HG02938 (cell line): Measurements from ENCODE around the gene BPIFB4.

Source experiments
- ATAC-seq: cut with Tn5 transposase; IDR thresholded peaks from one replicate; pipeline ENCODE4 v1.9.1; 2021; ENCODE audit warnings: mild to moderate bottlenecking, moderate library complexity; ENCODE audit not compliant: unreplicated experiment

BPIFB4 gene

GRCh38 chr20:33154252-33154651, 74.8 kb downstream of the BPIFB4 start:
- ATAC-seq, result no peak

GRCh38 chr20:33158637-33159385, 79.4 kb downstream of the BPIFB4 start:
- ATAC-seq, result no peak

- no peak for ATAC-seq
These were observed 80.3 kb downstream of the BPIFB4 start for GRCh38 chr20:33159713-33160112.

- ATAC-seq, result no peak
These were observed 81.2 kb downstream of the BPIFB4 start for GRCh38 chr20:33160681-33161080.
